ENCODE data around the gene FNDC3B.

Gene FNDC3B

DNA sequence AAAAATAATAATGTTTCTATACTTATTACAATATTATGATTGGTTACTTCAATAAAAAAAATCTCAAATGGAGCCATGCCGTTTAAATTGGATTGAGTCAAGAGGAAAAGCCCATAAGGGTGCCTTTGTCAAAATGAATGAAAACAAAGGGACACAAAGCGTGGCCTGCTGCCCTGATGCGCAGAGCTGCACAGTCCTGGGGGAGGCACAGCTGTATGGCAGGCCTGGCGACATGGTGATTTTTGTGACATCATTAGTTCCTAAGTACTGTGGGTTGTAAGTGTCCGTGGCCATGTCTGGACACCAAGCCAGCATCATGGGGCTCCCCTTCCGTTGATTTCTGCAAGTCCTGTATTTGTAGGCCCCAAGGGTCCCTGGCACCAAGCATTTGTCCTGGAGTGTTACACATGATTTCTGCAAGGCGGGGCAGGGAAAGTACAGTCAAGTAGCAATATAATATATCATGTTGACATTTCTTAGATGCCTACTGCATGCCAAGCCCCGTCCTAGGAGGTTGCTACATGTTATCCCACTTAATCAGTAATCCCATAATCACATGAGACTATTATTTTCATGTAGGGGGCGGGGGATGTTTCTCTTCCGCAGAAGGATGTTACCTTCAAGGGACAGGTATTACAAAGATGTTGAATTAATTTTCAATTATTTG lies 349.2 kb downstream of the FNDC3B start:
- DNase-seq, result no peak

DNA sequence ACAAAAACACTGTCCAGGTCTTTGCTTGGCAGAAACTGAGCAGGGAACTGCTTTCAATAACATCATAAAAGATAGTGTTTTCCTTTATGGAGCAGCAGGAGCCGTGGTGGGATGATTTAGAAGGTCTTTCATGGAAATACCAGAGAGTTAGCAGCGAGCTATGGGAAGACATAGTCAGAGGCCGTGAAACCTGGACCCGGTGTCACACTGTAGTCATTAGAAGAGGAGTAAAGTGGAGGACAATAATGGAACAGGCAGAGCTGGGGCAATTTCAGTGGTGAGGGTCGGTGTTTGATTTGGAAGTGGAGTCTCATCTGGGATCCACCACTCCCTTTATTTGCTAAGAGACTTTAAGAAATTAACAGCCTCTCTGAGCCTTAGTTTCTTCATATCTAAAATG lies 351.4 kb downstream of the FNDC3B start:
- DNase-seq, result no peak

DNA sequence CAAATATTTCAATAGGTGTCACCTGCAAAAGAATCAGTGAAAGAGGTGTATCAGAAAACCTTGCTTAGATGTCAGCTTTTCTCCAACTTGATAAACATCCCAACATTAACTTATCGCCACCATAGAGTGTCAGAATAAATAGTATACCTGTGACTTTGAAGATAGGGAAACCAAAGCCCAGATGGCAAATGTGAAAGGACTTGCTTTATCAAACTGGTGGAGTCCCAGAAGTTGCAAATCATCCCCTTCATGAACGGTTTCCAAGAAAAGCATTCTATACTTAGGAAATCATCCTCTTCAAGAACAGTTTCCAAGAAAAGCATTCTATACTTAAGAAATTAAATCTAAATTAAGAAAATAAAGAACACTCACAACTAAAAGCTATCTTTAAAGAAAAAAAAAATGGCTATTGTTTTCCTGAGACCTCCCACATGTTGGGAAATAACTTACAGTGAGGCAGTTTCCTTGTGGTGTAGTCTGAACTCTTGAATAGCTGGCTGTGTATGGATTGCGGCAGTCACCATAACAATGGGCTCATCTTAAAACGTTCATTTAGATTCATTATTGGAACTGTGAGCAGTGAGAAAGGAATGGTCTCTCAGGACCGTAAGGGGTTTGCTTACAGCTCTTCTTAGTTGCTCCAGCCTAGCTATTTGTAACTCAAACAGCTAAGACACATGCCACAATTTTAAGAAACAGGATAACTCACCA lies 352.4 kb downstream of the FNDC3B start:
- DNase-seq, result no peak

DNA sequence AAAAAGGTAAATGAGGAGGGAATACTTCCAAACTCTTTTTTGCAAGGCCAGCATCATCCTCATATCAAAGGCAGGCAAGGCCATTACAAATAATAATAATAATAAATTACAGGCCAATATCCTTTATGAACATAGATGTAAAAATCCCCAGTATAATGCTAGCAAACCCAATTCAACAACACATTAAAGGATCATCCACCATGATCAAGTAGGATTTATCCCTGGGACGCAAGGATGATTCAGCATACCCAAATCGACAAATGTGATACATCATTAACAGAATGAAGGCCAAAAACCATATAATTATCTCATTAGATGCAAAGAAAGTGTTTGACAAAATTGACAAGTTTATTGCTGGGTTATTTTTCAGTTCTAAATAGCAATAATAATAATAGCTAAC lies 355.3 kb downstream of the FNDC3B start:
- DNase-seq, result no peak

DNA sequence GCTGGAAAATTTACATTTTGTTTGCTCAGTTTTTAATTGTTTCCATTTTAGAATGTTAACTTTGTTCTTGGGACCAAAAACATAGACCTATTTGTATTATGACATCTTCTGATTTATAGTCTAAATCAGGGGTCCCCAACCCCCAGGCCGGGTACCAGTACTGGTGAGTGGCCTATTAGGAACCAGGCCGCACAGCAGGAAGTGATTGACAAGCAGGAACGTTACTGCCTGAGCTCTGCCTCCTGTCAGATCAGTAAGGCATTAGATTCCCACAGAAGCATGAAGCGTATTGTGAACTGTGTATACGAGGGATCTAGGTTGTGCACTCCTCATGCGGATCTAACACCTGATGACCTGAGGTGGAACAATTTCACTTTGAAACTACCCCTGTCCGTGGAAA lies 357.0 kb downstream of the FNDC3B start:
- no peak for DNase-seq

DNA sequence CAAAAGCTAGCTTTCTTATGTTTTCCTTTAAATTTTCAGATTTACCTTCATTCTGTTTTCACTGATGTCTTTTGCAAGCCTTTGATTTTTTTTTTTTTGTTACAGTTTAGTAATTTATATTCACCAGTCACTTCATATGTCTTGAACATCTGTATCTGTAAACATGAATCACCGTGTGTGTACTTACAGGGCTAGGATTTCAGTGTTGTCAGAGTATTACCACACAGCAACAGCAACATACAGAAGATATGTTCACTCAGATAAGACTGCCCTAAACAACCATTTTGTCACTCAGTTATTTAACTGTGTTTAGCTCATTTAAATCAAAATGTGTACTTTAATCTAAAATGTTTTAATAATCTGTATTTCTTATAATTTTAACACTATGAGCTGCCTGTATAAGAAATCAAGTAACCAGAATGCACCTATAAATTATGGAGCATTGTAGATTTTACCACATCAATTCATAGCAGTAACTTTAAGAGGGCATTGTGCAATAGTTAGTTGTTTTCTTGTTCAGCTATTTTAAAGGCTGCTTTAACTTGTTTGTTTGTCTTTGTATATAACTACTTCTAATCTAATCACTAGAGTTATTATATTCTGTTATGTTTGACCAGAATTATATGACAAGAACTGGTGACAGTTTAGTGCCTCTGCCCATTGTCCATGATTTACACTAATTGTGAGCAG lies 358.5 kb downstream of the FNDC3B start:
- no peak for DNase-seq

DNA sequence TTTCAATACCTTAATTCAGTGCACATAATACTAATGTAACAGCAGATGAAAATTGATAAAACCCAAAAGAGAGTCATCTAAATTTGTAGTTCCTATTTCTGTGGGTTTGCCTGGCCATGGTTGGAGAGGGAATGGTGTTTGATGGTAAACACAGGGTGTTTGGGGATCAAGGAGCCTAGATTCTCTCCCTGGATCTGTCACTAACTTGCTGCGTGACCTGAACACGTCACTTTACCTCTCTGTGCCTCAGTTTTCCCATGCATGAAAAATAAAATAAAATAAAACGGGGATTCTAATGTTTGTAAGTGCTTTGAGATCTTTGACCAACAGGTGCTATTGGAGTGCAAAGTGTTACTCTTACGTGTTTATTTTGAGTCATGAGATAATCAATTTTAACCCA lies 359.1 kb downstream of the FNDC3B start:
- no peak for DNase-seq

DNA sequence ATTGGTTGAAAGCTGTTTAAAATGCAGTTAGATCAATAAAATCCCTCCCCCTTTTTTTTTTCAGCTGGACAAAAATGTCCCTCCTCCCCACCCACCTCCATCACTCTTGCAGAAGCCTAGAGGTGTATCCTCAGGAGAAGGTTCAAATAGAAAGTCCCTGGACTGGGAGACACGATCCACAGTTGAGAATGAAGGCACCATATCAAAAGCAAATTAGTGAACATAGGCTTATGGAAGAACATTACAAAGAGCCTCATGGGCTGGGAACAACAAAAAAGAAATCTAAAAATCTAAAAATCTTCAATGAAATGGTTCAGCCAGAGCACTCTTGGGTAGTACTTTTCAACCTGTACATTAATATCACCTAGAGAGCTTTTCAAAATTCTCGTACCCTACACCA lies 362.7 kb downstream of the FNDC3B start:
- DNase-seq, result no peak

DNA sequence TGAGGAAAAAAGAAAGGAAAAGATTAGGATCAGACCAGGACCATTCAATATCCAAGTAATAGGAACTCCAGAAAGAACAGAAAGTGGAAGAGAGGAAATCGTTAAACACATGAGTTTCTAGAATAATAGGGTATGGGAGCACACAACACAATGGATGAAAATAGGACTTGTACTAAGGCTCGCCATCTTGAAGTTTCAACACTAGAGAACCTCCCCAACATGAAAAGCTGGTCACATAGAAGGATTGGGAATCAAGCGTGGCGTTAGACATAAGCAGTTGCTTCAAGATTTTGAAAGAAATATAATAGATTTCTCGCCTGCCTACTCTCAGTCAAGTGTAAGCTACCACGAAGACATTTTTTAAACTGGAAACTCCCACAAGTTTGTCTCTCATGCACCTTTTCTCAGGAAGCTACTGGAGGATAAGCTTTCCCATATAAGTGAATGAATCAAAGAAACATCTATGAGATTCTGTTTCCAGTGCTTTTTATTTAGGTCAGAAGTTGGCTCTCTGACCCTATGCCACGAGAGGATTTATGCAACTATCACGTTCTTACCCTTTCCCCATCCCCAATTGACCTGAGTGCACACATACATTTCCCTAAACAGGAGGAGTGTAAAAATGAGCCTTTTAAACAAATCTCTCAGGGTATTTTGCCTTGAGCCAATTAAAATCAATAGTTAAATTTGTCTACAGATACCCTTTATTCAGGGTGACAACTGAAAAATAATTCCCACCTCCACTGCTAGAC lies 363.7 kb downstream of the FNDC3B start:
- no peak for DNase-seq

DNA sequence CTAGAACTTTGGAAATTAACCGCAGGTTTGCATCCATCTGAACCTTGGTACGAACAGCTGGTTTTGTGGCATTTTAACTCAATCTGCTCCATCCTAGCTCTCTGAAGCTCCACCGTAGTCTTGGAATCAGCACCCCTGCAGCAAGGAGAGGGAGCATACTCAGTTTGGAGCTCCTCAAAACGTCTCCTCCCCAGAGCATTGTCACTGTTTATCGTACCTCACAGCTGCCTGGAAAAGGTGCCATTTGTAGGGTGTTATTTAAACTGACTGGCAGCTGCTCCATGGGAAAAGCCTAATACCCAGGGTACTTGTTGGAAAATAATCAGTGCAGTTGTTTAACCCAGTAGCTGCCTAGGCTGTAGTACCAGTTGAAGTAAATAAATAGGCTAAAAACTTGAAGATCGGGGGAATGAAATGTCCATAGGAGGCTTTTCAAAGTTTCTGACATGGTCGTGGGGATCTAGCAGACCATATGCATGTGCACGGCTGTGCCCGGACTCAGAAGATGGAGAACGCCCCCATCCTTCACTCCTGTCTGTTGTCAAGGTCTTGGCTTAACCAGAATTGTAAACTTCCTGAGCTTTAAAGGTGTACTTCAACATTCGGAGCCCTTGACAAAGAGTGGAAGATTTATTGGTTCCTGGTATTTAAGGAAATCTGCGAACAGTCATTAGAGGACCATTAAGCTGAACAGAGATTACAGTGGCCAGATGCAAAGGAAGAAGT lies 365.0 kb downstream of the FNDC3B start:
- DNase-seq, result no peak

DNA sequence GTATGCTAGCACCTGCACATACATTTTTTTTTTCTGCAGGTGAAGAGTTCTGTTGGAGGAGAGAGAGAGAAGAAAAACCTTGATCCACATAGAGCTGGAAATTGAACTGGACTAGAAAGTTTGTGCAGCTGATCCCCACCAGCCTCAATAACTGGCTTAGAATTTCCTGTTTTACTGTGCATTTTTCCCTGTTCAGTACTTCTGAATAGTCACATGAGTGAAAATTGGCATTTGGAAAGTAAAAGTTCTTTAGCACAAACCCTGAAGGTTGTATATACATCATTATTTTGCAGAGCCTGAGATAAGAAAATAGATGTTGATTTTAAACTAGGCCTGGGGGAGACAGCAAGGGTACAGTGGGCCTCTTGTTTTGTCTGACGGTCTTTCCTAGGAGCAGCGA lies 366.5 kb downstream of the FNDC3B start:
- DNase-seq, result no peak

DNA sequence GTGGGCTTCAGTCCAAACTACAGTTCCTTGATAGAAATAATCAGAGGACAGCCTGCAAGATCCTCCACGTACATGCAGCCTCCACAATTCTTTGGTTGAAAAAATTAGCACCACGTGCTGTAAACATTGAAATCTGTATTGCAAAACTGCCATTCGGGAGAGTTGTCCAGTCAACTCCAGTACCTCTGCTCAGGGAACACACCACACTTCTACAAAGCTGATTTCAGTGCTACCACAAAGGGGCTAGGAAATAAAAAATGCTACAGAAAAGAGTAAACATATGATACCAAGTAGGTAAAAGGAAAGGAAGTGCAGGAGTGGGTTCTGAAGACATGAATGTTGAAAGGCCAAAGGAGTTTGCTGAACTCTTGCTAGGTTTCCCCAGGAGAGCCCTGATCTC lies 368.5 kb downstream of the FNDC3B start:
- DNase-seq, result no peak

DNA sequence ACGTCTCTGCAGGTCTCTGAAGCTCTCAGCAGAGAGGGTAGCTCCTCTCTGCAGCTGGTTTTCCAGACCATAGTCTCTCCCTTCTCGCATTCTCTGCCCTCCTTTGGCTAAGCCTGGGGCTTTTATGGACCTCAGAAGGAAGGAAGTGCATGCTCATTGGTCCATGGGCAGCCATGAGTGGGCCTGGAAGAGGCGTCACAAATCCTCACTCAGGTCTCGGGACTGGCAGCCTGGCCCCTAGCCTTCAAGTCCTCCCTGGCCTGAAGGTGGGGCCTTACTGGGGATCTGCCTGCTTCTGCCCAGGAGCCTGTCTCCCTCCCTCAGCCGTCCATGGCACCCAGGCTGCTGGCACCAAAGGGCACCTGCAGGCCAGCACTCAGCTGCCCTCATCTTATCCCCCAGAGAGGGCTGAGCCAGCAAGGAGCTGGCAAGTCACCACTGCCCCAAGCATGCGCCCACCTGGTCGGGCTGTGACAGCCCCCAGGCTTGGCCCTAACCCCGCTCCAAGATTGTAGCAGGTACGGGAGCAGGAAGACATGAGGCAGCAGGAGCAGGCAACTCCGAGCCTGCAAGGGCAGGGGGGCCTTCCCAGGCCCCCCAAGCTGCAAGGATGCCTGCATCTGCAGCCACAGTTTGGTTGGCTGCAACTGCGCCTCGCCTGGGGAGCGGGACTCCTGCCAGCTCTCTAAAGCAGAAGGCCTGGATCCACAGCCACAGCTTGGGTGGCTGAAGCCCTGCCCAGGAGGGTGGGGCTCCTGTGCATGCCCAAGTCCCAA lies 371.5 kb downstream of the FNDC3B start:
- DNase-seq, result no peak

DNA sequence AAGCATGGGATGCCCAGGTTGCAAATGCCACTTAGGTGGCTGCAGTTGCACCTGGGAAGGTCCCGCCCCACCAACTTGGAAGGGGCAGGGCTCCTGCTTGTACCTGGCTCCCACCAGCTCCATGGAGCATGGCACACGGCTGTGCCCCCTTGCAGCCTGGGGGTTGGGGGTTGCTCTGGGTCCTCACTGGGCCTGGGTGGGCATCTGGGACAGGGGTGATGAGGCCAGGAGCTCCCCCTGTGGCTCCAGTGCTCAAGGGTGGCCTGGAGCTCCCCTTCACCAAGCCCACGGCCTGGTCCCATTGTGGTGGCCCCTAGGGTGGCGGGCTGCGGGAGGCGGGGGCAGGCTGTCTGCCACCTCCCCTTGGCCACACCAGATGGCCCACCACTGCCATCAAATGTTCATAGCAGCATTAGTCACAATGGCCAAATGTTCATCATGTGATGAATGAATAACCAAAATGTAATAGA lies 372.1 kb downstream of the FNDC3B start:
- DNase-seq, result no peak

DNA sequence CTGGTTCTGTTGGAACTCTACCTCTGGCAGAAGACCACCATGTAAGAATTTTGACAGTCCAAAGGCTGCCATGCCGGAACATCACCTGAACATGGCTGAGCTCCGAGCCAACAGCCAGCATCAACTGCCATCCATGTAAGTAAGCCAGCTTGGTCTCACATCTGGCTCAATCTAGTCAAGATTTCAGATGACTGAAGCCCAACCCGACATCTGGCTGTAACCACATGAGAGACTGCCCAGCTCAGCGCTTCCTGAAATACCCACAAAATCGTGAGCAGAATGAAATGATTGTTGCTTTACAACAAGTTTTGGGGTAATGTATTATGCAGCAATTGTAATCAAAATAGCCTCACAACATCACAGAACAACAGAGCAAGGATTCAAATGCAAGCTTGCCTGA lies 375.9 kb downstream of the FNDC3B start:
- DNase-seq, result no peak

DNA sequence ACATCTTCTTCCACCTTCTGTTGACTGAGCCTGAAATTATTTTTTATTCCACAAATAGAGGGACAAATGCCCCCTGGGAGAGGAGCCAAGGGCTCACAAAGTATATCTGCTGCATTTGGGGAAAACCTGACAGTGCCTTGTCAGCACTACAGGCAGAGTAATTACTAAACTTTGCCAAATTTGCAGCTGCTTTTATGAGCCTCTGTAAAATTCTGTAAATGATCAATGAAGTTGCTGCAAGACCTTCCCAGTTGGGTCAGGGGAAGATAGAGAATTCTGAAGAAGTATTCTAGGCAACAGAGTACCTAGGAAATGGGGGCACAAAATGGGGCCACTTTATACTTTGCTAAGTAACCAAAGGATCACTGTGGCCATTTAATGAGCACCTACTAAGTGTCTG lies 398.3 kb downstream of the FNDC3B start:
- no peak for DNase-seq

DNA sequence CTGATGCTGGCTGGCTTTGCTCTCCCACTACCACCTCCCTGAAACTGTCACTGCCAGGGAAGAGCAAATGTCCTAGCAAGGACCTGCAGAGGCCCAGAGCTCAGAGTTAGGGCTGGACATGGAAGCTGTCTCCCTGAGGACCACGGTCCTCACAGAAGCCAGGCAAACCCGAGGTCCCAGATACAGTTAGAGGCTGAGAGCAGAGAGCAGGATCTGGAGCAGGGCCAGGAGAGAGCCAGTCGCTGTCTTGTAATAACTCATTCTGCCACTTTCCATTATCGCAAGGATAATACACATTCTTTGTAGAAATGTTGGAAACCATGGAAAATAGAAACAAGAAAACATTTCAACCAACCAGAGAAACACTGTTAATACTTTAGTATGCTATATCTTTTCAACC lies 398.8 kb downstream of the FNDC3B start:
- DNase-seq, result no peak

DNA sequence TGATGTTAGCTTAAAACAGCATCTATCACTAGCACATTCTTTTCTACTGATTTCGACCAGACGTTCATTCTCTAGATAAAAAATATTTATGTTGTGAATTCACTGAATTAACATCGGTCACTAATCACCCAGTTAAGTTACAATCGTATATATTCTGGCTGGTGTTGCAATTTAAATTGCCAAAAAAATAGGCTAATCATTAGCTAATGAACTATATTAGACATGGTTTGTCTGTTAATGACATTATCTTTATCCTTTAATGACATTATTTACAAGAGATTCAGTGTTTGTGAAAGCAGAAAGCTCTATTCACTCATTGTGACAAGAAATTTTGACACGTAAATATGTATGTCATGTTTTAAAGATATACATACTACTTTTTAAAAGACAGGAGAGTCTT lies 402.2 kb downstream of the FNDC3B start:
- no peak for DNase-seq

DNA sequence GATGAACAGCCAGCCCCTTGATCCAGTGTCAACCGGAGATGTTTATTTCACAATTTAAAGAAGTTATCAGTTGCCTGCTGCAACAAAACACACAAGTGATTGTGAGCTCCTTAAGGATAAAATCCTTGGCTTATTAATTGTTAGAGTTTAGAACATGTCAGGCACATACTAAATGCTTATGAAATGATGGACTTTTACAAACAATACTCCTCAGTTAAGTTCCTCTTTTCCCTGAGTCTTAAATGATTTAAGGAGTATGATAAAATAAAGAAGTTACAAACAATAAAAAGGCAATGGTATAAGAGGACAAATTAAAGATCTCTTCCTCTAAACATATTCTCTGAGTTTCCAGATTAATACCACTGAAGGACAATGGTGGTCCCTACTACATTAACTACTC lies 403.2 kb downstream of the FNDC3B start:
- no peak for DNase-seq

DNA sequence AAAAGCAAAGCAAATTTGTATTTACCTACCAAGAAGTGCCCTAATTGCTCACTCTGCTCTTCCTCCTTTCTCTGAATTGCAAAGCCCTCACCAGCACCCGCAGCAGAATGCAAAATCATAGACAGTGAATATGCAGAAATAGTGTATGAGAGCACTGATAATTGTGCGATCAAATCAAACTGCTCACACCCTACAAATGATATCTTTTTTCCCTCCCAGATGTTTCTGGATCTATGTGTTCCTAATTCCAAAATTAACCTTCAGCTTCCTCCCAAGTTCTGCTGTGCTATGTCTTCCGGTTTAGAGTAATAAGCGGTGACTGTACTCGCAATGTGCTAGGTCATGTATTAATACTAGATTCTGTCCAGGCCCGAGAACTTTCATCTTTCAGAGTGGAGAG lies 405.4 kb downstream of the FNDC3B start:
- DNase-seq, result no peak

DNA sequence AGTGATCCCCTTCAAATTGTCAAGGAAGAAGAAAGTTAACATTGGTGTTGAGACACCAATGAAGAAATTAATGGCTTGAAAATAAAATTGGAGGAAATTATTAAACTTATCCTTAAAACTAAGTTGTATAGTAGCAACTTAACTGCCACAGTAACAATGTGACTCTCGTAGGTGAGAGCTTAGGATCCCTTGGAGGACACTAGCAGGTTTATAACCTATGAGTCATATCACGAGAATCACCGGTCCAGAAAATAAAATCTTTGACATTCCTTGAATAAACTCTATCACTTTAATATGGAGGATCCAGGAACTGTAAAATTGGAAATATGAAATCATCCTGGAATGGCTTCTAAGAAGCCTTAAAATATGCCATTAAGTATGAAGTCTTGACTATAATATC lies 406.8 kb downstream of the FNDC3B start:
- DNase-seq, result no peak
